H9 (cell line): ENCODE results near the gene PTPRN2. TPM values are rescaled to one million over a fixed set of nuclear protein-coding genes. Genes with fewer than 3 reads are reported as not detected.
A peak's percentile ranks its signal among the peaks of the same experiment; 100 is the strongest.

Experiments used
- DNase-seq: peaks from one replicate; pipeline ENCODE4 v3.0.0-alpha.2; 2017
- H2AFZ ChIP-seq: one replicate; pipeline ENCODE4 v1.6.1; 2013; ENCODE audit warnings: mild to moderate bottlenecking, low read length, control low read depth, moderate library complexity
- H2AK5ac ChIP-seq: 2 replicates; pipeline ENCODE4 v1.6.1; 2013; ENCODE audit warnings: low read length, control low read depth, mixed read lengths; ENCODE audit not compliant: insufficient read length
- H2BK120ac ChIP-seq: one replicate; pipeline ENCODE4 v1.6.1; 2013; ENCODE audit warnings: low read depth, mild to moderate bottlenecking, low read length, control low read depth, inconsistent platforms; ENCODE audit not compliant: poor library complexity, severe bottlenecking
- H2BK12ac ChIP-seq: 2 replicates; pipeline ENCODE4 v1.6.1; 2013; ENCODE audit warnings: low read length, control low read depth, mixed read lengths, low read depth; ENCODE audit not compliant: insufficient read length
- H2BK15ac ChIP-seq: 2 replicates; pipeline ENCODE4 v1.6.1; 2013; ENCODE audit warnings: low read depth, low read length, control low read depth
- H2BK20ac ChIP-seq: one replicate; pipeline ENCODE4 v1.6.1; 2013; ENCODE audit warnings: low read depth, mild to moderate bottlenecking, low read length, control low read depth, inconsistent platforms; ENCODE audit not compliant: poor library complexity, severe bottlenecking
- H2BK5ac ChIP-seq: 2 replicates; pipeline ENCODE4 v1.6.1; 2013; ENCODE audit warnings: low read length, control low read depth, mixed read lengths; ENCODE audit not compliant: insufficient read length
- H3K14ac ChIP-seq: 2 replicates; pipeline ENCODE4 v1.6.1; 2013; ENCODE audit warnings: low read length, control low read depth; ENCODE audit not compliant: insufficient read depth
- H3K18ac ChIP-seq: 2 replicates; pipeline ENCODE4 v1.6.1; 2013; ENCODE audit warnings: low read depth, mild to moderate bottlenecking, mixed read lengths, low read length, control low read depth; ENCODE audit not compliant: insufficient read length
- H3K23ac ChIP-seq: 2 replicates; pipeline ENCODE4 v1.6.1; 2013; ENCODE audit warnings: low read length, control low read depth, mixed read lengths, low read depth; ENCODE audit not compliant: insufficient read length
- H3K23me2 ChIP-seq: 2 replicates; pipeline ENCODE4 v1.6.1; 2013; ENCODE audit warnings: low read depth, mild to moderate bottlenecking, mixed read lengths, low read length, control low read depth; ENCODE audit not compliant: insufficient read length, poor library complexity, severe bottlenecking
- H3K27ac ChIP-seq: 2 replicates; pipeline ENCODE4 v1.5.1; 2013; ENCODE audit warnings: low read length, control low read depth, mixed read lengths, low read depth; ENCODE audit not compliant: insufficient read length
- H3K27me3 ChIP-seq: 2 replicates; pipeline ENCODE4 v1.6.1; 2013; ENCODE audit warnings: low read length, control low read depth, inconsistent platforms; ENCODE audit not compliant: insufficient read depth
- H3K4ac ChIP-seq: 2 replicates; pipeline ENCODE4 v1.6.1; 2013; ENCODE audit warnings: low read depth, mild to moderate bottlenecking, control low read depth, inconsistent platforms, low read length, moderate library complexity
- H3K4me1 ChIP-seq: 2 replicates; pipeline ENCODE4 v1.6.1; 2013; ENCODE audit warnings: low read length, control low read depth, inconsistent platforms; ENCODE audit not compliant: insufficient read depth
- H3K4me2 ChIP-seq: 2 replicates; pipeline ENCODE4 v1.6.1; 2013; ENCODE audit warnings: low read length, control low read depth, mixed read lengths; ENCODE audit not compliant: insufficient read length, insufficient read depth
- H3K56ac ChIP-seq: 2 replicates; pipeline ENCODE4 v1.6.1; 2013; ENCODE audit warnings: low read depth, mild to moderate bottlenecking, mixed read lengths, low read length, control low read depth; ENCODE audit not compliant: insufficient read length
- H3K79me1 ChIP-seq: 2 replicates; pipeline ENCODE4 v1.6.1; 2013; ENCODE audit warnings: low read depth, mild to moderate bottlenecking, moderate library complexity, low read length, control low read depth, inconsistent platforms; ENCODE audit not compliant: insufficient read depth, poor library complexity, severe bottlenecking
- H3K79me2 ChIP-seq: 2 replicates; pipeline ENCODE4 v1.6.1; 2013; ENCODE audit warnings: low read length, control low read depth, inconsistent platforms; ENCODE audit not compliant: insufficient read depth
- H3K9ac ChIP-seq: 2 replicates; pipeline ENCODE4 v1.6.1; 2013; ENCODE audit warnings: low read length, control low read depth, mixed read lengths; ENCODE audit not compliant: insufficient read length; ENCODE audit errors: extremely low read depth
- H3K9me3 ChIP-seq: one replicate; pipeline ENCODE4 v1.6.1; 2013; ENCODE audit warnings: low read depth, low read length, inconsistent platforms; ENCODE audit not compliant: control insufficient read depth
- H3T11ph ChIP-seq: one replicate; pipeline ENCODE4 v1.6.1; 2013; ENCODE audit warnings: mild to moderate bottlenecking, low read length, control low read depth, inconsistent platforms
- H4K20me1 ChIP-seq: one replicate; pipeline ENCODE4 v1.6.1; 2013; ENCODE audit not compliant: control insufficient read depth, insufficient read length, insufficient read depth
- H4K5ac ChIP-seq: 2 replicates; pipeline ENCODE4 v1.6.1; 2013; ENCODE audit warnings: low read depth, mild to moderate bottlenecking, mixed read lengths, low read length, control low read depth; ENCODE audit not compliant: insufficient read length
- H4K8ac ChIP-seq: replicated peaks from 2 replicates; pipeline ENCODE4 v1.6.1; 2013; ENCODE audit warnings: low read length, control low read depth, mixed read lengths, low read depth; ENCODE audit not compliant: insufficient read length
- H4K91ac ChIP-seq: 2 replicates; pipeline ENCODE4 v1.6.1; 2013; ENCODE audit warnings: low read depth, mild to moderate bottlenecking, moderate library complexity, mixed read lengths, low read length, control low read depth; ENCODE audit not compliant: insufficient read length
- H3K27ac Mint-ChIP-seq, 3 experiments: 2 replicates in 2 of 3; 3 replicates in 1 of 3; pipeline ENCODE4 v1.8.0; 2020 to 2021; ENCODE audit warnings: mixed read lengths in 3 of 3, mild to moderate bottlenecking in 1 of 3, moderate library complexity in 1 of 3
- H3K27me3 Mint-ChIP-seq: 2 replicates; pipeline ENCODE4 v1.8.0; 2021; ENCODE audit warnings: low read depth, mild to moderate bottlenecking, moderate library complexity, mixed read lengths
- H3K36me3 Mint-ChIP-seq, 3 experiments: 2 replicates in 2 of 3; 3 replicates in 1 of 3; pipeline ENCODE4 v1.8.0; 2020 to 2021; ENCODE audit warnings: low read depth in 3 of 3, mixed read lengths in 3 of 3; ENCODE audit not compliant: insufficient read depth in 1 of 3
- H3K4me1 Mint-ChIP-seq, 2 experiments: 2 replicates each; pipeline ENCODE4 v1.8.0; 2020; ENCODE audit warnings: mixed read lengths in 2 of 2
- H3K4me3 Mint-ChIP-seq, 2 experiments: 2 replicates in 1 of 2; 3 replicates in 1 of 2; pipeline ENCODE4 v1.8.0; 2020 to 2021; ENCODE audit warnings: mild to moderate bottlenecking in 2 of 2, mixed read lengths in 2 of 2, moderate library complexity in 1 of 2
- H3K9me3 Mint-ChIP-seq, 2 experiments: 2 replicates in 1 of 2; 3 replicates in 1 of 2; pipeline ENCODE4 v1.8.0; 2020; ENCODE audit warnings: mild to moderate bottlenecking in 2 of 2, mixed read lengths in 2 of 2, moderate library complexity in 1 of 2
- CTCF ChIP-seq: fragments of 200-600 bp; sonication (generic); conservative IDR thresholded peaks from 3 replicates; pipeline ENCODE4 v1.8.0; 2021; ENCODE audit warnings: antibody characterized with exemption, mild to moderate bottlenecking
- WGBS: extraction: QIAGEN DNeasy Blood & Tissue Kit; methylation state at CpG from one replicate; pipeline ENCODE4 v1.1.7; 2013; ENCODE audit warnings: missing lambda C conversion rate, low lambda C conversion rate, mixed read lengths; ENCODE audit not compliant: insufficient read length; ENCODE audit errors: extremely low coverage; 5-methylcytosine and 5-hydroxymethylcytosine counted together
- total RNA-seq: library from RNA; stranded (reverse); gene quantifications from 2 replicates; pipeline ENCODE4 v1.2.1, GENCODE V29; 2021

Gene PTPRN2
- total RNA-seq, 1 experiment from 2014 or later: 5.2 TPM

- Histone ChIP-seq H4K20me1 (no peaks in the 10 kb centered on the region), H3K79me1 (no peaks in the 10 kb centered on the region), H3K23me2 (no peaks in the 10 kb centered on the region), H3K27ac (no peak overlapping the region), H2AFZ (no peak overlapping the region), H3K9ac (no peak overlapping the region), H4K91ac (no peak overlapping the region), H2BK20ac (no peak overlapping the region), H3K14ac (no peak overlapping the region; the same call in 1 of the 2 replicates), H4K5ac (no peak overlapping the region), H2BK12ac (no peak overlapping the region), H3K79me2 (no peaks in the 10 kb centered on the region), H3K56ac (no peak overlapping the region), H3K4me1 (no peaks in the 10 kb centered on the region), H3K27me3 (no peaks in the 10 kb centered on the region), H3K23ac (no peak overlapping the region), H4K8ac (no peak overlapping the region), H2BK15ac (no peak overlapping the region), H3K18ac (no peak overlapping the region), H2AK5ac (no peak overlapping the region), H3T11ph (no peak overlapping the region), H2BK5ac (no peak overlapping the region), H2BK120ac (no peak overlapping the region), H3K4me2 (no peak overlapping the region), H3K4ac (no peak overlapping the region), H3K9me3 (no peaks in the 10 kb centered on the region)
- Mint-ChIP-seq H3K4me3 (no peak overlapping the region), H3K36me3 (peaks cover 0 to 4% (median 1%) of the 10 kb centered on the region in 3 experiments; a peak in 1 of 7 replicates), H3K9me3 (peaks cover 3 to 6% of the 10 kb centered on the region in 2 experiments; a peak in 2 of 5 replicates), H3K4me1 (peaks cover 0 to 8% of the 10 kb centered on the region in 2 experiments; a peak in 2 of 4 replicates), H3K27ac (no peak overlapping the region), H3K27me3 (peaks cover 27% of the 10 kb centered on the region)
- TF ChIP-seq CTCF: no peak
- no CpG with 5 or more reads among the region's 19 CpGs for WGBS
- peak; percentile 21 for DNase-seq
Observed at GRCh38 chr7:157759246-157759805, 828.3 kb downstream of the PTPRN2 start.
